IPS DF 4.7 (cell line): ENCODE data around the gene DGKK.

Experiments
- DNase-seq: peaks from one replicate; pipeline ENCODE4 v3.0.0-alpha.2; 2013; ENCODE audit warnings: low spot score; ENCODE audit errors: extremely low read depth

The DGKK gene

GRCh38 chrX:50470103-50471031 is at the start of gene DGKK:
Gene DGKK (minus strand): TSS chrX:50470825. CDS start chrX:50470678, 147 bp downstream.
- no peak for DNase-seq

- DNase-seq: no peak
Observed at GRCh38 chrX:50514811-50515210, 44.2 kb upstream of the DGKK start.

- DNase-seq: no peak
Observed at GRCh38 chrX:50497114-50497513, 26.5 kb upstream of the DGKK start.

- DNase-seq: no peak
Observed at GRCh38 chrX:50495616-50496015, 25.0 kb upstream of the DGKK start.

- DNase-seq: no peak
Observed at GRCh38 chrX:50492720-50493119, 22.1 kb upstream of the DGKK start.

GRCh38 chrX:50484662-50485061 is 14.0 kb upstream of the DGKK start:
- DNase-seq: no peak

GRCh38 chrX:50483283-50483682 is 12.7 kb upstream of the DGKK start:
- no peak for DNase-seq

- DNase-seq: no peak
Observed at GRCh38 chrX:50475208-50475607, 4.6 kb upstream of the DGKK start.

- no peak for DNase-seq
Observed at GRCh38 chrX:50471390-50471789, 765 bp upstream of the DGKK start.

GRCh38 chrX:50469206-50469605 is 1.4 kb downstream of the DGKK start:
- no peak for DNase-seq

- DNase-seq: no peak
Observed at GRCh38 chrX:50459615-50460014, 11.0 kb downstream of the DGKK start.

- DNase-seq: no peak
Observed at GRCh38 chrX:50458483-50458882, 12.1 kb downstream of the DGKK start.

- no peak for DNase-seq
Observed at GRCh38 chrX:50456712-50457484, 13.7 kb downstream of the DGKK start.

- DNase-seq: no peak
Observed at GRCh38 chrX:50452782-50453181, 17.8 kb downstream of the DGKK start.

GRCh38 chrX:50450324-50450723 is 20.3 kb downstream of the DGKK start:
- DNase-seq: no peak

- DNase-seq: no peak
Observed at GRCh38 chrX:50448565-50448964, 22.1 kb downstream of the DGKK start.

GRCh38 chrX:50447535-50447934 is 23.1 kb downstream of the DGKK start:
- no peak for DNase-seq

GRCh38 chrX:50442426-50443116 is 28.1 kb downstream of the DGKK start:
- DNase-seq: no peak

- no peak for DNase-seq
Observed at GRCh38 chrX:50436797-50437196, 33.8 kb downstream of the DGKK start.

- peak; percentile 30 for DNase-seq
Observed at GRCh38 chrX:50432829-50433289, 37.8 kb downstream of the DGKK start.

GRCh38 chrX:50431623-50432022 is 39.0 kb downstream of the DGKK start:
- no peak for DNase-seq
